GM18498 (cell line): ENCODE measurements around the gene FBXW7.
"Not testable (repeated sequence)": the region's sequence is repeated elsewhere in the genome, so short reads cannot be mapped to it uniquely, and the experiment has no call there.

ENCODE experiments used
- ATAC-seq: cut with Tn5 transposase; IDR thresholded peaks from one replicate; pipeline ENCODE4 v1.9.1; 2021; ENCODE audit warnings: mild to moderate bottlenecking, moderate library complexity; ENCODE audit not compliant: unreplicated experiment

FBXW7 gene

GRCh38 chr4:152535903-152536544 lies at the start of gene FBXW7:
Gene FBXW7 (minus strand): TSS chr4:152536092. CDS start chr4:152411803, 124,289 bp downstream.
- peak; percentile 90 for ATAC-seq

GRCh38 chr4:152585023-152585441 lies 49.1 kb upstream of the FBXW7 start:
- peak; percentile 69 for ATAC-seq

- no peak for ATAC-seq
Measured at GRCh38 chr4:152581536-152582160, 45.8 kb upstream of the FBXW7 start.

GRCh38 chr4:152579916-152580315 lies 44.0 kb upstream of the FBXW7 start:
- no peak for ATAC-seq

DNA sequence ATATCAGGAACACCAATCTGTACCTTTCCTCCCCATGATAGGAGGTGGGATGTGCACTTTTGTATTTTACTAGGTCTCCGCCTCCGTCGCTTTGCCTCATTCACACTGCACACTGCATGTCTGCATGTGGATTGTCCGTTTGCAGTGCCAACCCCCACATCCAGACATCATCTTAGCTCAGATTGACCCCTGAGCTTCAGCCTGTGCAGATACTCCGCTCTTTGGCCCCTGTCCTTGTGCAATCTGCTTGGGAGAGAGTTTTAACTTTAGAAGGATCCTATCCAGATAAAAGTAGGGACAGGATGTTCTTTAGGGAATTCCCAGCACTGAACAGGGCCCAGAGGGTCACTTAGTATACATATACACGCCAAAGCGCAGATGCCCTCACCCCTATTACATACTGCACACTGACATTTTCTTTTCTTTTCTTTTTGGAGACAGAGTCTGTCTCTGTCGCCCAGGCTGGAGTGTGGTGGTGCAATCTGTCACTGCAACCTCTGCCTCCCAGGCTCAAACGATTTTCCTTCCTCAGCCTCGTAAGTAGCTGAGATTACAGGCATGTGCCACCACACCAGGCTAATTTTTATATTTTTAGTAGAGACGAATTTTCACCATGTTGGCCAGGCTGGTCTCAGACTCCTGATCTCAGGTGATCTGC lies 43.3 kb upstream of the FBXW7 start:
- ATAC-seq: no peak

GRCh38 chr4:152578670-152579069 lies 42.8 kb upstream of the FBXW7 start:
- no peak for ATAC-seq

DNA sequence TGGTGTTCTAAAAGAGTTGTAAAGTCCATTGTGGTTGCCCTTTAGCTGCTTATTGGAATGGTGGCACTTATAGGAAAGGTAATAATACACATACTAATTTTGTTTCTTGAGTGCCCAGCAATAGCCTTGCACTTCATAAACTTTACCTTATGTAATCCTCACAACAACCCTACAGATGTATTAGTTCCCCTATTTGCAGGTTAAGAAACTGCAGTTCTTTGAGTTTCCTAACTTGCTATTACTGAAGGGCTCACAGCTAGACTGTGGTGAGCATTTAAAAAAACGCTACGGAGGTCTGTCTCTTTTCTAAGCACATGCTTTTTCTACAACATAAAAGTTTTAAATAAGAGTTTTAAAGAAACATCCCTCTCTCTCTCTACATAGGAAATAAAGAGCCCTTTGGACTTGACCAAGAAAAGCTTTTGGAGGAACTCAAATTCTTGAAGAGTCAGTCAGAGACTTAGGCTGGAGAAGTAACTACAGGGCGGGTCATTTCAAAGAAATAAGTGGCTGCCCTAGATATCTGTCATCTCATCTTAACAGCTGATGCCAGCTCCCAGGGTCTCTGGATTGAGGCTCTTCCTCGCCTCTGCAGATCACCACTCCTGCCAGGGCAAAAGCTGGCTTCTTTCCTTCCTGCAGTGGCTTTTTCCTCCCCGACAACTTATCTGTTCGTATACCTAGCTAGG lies 42.0 kb upstream of the FBXW7 start:
- peak; percentile 91 for ATAC-seq

DNA sequence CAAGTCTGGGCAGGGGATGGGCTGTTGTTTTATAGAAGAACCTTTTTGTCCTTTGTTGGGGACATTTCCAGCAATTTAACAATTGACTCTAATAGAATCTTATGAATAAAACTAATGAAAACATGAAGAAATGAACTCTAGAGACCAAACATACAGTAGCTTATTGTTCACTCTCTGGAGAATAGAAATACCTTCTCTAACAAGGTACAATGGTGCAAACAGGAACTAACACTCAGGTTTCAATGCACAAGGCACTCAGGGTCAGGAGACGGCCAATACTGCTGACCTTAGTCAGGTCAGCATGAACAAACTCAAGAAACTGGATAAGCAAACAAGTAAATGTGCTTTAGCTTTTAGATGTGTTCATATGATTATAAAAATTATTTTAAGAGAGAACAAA lies 39.6 kb upstream of the FBXW7 start:
- no peak for ATAC-seq

DNA sequence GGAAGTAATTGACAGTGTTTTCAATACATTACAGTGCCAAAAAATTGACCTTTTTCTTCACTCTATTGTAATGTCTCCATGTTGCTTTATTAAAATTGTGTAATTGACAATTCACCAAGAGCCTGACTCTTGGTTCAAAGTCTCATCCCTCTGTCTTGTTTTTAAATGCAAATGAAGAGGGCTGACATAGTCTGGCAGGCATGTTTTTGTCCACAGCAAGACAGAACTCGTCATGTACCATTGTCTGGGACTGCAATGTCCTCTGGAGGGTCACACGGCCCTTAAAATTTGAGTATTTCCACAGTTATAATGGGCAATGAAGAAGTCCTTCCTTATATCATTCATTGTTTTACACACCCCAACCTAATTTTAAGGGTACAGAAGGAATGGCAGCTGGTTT lies 38.0 kb upstream of the FBXW7 start:
- no peak for ATAC-seq

DNA sequence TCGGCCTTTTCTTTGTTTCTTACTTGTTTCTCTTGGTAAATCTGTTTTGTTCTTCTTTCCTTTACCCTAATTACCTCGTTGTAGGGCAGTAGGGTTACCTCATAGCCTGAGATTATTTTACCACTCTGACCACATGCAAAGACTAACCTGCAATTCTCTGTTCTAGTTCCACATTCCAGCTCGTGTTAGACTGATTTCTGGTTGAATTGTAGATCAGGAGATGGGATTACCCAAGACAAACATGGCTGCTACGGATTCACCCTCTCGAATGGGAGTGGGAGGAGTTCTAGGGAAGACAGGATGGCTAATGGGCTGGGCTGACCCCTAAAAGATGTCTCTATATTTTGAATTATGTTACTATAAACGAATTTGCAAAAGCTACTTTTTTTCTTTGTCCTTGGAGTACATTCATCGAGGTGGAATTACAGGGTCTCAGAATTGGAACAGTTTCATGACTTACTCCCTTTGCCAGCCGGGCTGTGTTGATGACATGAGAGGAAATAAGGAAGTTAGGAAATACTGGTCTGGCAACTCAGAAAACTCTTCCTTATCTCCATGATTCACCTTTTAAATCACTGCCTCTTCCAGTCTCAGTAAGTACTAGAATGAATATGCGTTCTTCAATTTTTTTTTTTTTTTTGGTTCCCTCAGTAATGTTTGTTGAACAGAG lies 36.7 kb upstream of the FBXW7 start:
- ATAC-seq: peak; percentile 80

- no peak for ATAC-seq
Measured at GRCh38 chr4:152571770-152572169, 35.9 kb upstream of the FBXW7 start.

DNA sequence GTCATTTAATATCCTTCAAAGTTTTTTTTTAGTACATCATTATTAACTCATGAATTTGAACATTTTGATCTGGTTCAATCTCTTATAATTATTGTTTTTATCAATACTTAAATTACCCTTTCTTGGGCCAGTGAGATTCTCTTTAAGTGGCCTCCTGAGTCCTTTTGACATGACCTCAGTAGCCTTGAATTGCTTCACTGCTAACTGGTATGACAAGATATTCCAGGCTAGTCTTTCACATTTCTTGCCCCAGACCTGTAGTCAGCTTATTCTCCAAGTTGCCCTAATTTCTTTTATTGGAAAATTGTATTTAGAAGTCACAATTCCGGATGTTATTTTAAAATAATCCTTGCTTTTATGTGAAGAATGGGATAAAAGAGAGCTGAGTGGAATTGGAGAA lies 35.4 kb upstream of the FBXW7 start:
- ATAC-seq: no peak

DNA sequence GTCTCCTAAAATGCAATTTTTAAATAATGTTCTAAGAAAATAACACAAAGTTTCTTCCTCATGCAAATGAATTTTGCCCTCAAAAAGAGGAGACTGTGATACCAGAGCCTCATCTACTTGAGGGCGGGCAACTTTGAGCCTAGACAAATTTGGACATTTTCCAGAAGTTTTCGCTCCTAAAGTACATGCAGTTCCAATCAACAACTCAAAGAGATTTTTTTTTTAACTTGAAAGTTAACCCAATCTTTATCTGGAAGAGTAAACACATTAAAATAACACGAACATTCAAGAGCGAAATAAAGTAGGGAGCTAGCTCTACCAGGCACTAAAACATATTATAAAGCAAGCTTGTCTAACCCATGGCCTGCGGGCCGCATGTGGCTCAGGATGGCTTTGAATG lies 29.4 kb upstream of the FBXW7 start:
- no peak for ATAC-seq

DNA sequence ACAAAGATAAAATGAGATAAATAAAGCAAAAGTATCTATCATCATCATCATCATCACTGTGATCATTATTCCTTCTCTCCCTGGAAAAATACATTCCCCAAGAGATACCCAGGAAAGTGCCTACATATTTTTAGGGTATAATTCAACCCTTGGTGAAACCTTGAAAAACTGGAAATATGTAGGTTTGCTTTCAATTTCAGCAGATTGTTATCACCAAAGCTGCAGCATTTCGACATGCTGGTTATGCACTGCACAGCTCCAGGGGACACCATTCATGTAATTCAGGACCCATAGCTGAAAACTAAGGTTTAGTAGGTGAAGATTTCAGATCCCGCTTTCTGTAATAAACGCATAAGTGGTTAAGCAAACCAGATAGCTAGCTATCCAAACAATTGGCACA lies 28.4 kb upstream of the FBXW7 start:
- no peak for ATAC-seq

DNA sequence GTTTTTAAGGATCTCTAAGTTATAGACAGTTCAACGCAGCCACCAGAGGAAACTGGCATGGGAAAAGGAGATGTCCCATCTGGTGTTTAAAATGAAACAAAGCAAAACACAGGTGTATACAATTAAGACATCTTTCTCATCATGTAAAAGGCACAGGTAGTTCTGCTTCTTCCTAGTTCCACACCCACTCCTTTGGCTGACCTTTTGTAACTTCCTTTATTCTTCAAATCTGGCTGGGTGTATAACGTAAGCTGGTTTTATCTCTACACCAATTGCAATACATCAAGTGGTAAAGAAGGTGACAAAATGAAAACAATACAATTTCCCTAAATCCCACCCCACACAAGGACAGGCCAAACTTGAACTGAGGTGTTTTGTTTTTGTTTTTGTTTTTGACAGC lies 27.3 kb upstream of the FBXW7 start:
- ATAC-seq: no peak

DNA sequence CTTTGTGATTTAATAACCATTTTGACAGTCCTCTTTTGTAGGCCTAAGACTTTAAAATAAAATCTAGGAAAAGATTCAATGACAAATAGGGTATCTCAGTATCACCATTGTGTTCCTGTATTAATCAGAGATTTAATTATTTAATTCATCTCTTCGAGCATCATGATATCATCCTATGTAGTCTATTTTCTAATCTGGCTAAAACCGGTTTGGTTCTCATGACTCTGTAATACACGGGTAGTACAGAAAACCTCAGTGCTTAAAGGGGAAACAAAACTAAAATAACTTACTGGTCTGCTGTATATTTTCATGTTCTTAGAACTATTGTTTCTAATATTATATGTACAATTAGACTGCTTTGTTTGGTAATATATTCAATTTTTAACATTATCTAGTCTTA lies 23.7 kb upstream of the FBXW7 start:
- ATAC-seq: no peak

- ATAC-seq: no peak
Measured at GRCh38 chr4:152558396-152558795, 22.5 kb upstream of the FBXW7 start.

GRCh38 chr4:152556834-152557233 lies 20.9 kb upstream of the FBXW7 start:
- ATAC-seq: no peak

GRCh38 chr4:152556283-152556682 lies 20.4 kb upstream of the FBXW7 start:
- ATAC-seq: no peak

DNA sequence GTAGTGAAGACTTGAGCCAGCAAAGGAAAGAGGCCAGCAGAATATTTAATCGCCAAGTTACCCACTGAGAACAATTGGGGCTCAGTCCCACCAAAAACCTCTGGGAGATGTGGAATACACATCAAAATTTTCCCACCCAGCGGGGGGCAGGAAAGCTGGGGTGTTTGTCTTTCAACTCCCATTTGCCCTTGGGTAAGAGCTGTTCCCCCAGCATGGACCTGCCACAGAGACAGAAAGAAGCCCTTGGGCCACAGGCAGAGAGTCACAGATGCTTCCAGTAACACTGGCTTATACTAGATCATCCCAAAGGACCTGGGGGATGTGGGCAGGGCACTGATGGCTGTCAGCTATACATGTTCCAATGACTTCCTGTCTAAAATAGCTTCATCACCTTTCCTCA lies 18.9 kb upstream of the FBXW7 start:
- ATAC-seq: no peak

- not testable (repeated sequence) for ATAC-seq
Measured at GRCh38 chr4:152550687-152551086, 14.8 kb upstream of the FBXW7 start.
